Activated CD4-positive, alpha-beta T cell treated with anti-CD3 and anti-CD28 coated beads, Interleukin-2, amount 10 ng/mL, durations not matched to agents 24 days and 14 days (primary cell): Measurements from ENCODE around the gene ULBP1. TPM values are rescaled to one million over a fixed set of nuclear protein-coding genes. Genes with fewer than 3 reads are reported as not detected.
"Not testable (repeated sequence)": the region's sequence is repeated elsewhere in the genome, so short reads cannot be mapped to it uniquely, and the experiment has no call there.

ENCODE experiments used
- DNase-seq: peaks from one replicate; pipeline ENCODE4 v3.0.0; 2022
- H3K27ac Mint-ChIP-seq: one replicate; pipeline ENCODE4 v1.8.0; 2022; ENCODE audit warnings: mild to moderate bottlenecking, mixed read lengths
- H3K27me3 Mint-ChIP-seq: one replicate; pipeline ENCODE4 v1.8.0; 2022; ENCODE audit warnings: mixed read lengths
- H3K36me3 Mint-ChIP-seq: one replicate; pipeline ENCODE4 v1.8.0; 2022; ENCODE audit warnings: low read depth, mild to moderate bottlenecking, mixed read lengths
- H3K4me1 Mint-ChIP-seq: one replicate; pipeline ENCODE4 v1.8.0; 2021; ENCODE audit warnings: mixed read lengths
- H3K4me3 Mint-ChIP-seq: one replicate; pipeline ENCODE4 v1.8.0; 2022; ENCODE audit warnings: mild to moderate bottlenecking, moderate library complexity, mixed read lengths
- H3K9me3 Mint-ChIP-seq: one replicate; pipeline ENCODE4 v1.8.0; 2021; ENCODE audit warnings: mixed read lengths
- intact Hi-C: fragments of 100-400 bp; cut with micrococcal nuclease; formaldehyde crosslinking; loops from one replicate; pipeline ENCODE4 v1.15.1; 2023
- total RNA-seq: library from RNA; stranded (reverse); gene quantifications from 2 replicates; pipeline ENCODE4 v1.2.3, GENCODE V29; 2022

The ULBP1 gene
- total RNA-seq, 1 donor from 2014 or later: 0.49 TPM

- intact Hi-C loops: no loop called here
- Mint-ChIP-seq H3K27me3 (peaks cover 82% of the 10 kb centered on the region), H3K9me3 (peaks cover 2% of the 10 kb centered on the region), H3K27ac (no peak overlapping the region), H3K4me3 (no peak overlapping the region), H3K4me1 (peaks cover 12% of the 10 kb centered on the region), H3K36me3 (peaks cover 2% of the 10 kb centered on the region)
- no peak for DNase-seq
Observed at GRCh38 chr6:149983145-149983544, 19.4 kb downstream of the ULBP1 start.

DNA sequence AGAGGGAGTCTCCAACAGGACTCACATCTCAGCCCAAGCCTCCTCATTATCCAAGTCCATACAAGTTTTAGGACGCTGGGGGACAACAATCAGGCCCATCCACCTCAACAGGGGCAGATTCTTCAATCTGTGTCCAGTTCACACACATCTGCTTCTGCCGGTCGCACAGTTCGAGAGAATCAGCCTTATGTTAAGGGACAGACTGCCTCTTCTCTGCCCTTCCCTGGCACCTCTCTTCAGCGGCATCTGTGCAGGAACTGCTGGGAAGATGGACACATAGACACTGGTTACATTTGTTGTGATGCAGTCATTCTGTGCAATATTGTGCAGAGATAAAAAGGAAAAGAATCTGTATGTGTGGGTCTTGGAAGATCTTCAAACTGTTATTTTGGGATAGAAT, 21.0 kb downstream of the ULBP1 start:
- H3K4me1 Mint-ChIP-seq: peaks cover 23% of the 10 kb centered on the region
- no peak overlapping the region for H3K27ac Mint-ChIP-seq
- intact Hi-C loops: no loop called here
- H3K9me3 Mint-ChIP-seq: peaks cover 11% of the 10 kb centered on the region
- H3K36me3 Mint-ChIP-seq: peaks cover 7% of the 10 kb centered on the region
- H3K4me3 Mint-ChIP-seq: no peak overlapping the region
- peaks cover 85% of the 10 kb centered on the region for H3K27me3 Mint-ChIP-seq
- no peak for DNase-seq

DNA sequence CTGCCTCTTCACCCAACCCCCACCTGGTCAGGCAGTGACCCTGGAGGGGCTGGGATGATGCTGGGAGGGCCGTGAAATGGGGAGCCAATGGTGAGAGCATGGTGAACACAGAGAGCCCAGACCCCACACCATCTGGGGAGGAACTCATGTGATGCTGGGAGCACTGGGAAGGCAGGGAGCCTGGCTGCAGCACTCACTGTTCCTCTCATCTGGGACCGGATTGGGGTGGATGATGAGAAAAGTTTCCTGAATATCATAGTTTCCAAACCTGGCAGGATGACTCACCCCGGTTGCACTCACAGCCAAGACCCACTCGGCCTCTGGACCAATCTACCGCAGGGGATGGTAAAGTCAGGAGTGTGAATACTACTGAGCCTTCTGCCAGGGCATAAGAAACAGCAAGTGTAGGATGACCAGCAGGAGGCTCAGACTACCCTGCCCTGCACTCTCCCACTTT, 21.8 kb downstream of the ULBP1 start:
- H3K4me3 Mint-ChIP-seq: no peak overlapping the region
- peaks cover 11% of the 10 kb centered on the region for H3K9me3 Mint-ChIP-seq
- peaks cover 30% of the 10 kb centered on the region for H3K4me1 Mint-ChIP-seq
- H3K27ac Mint-ChIP-seq: no peak overlapping the region
- H3K27me3 Mint-ChIP-seq: peaks cover 89% of the 10 kb centered on the region
- DNase-seq: no peak
- peaks cover 9% of the 10 kb centered on the region for H3K36me3 Mint-ChIP-seq
- intact Hi-C loops: no loop called here

GRCh38 chr6:149987602-149988107, 23.9 kb downstream of the ULBP1 start:
- no peak overlapping the region for H3K27ac Mint-ChIP-seq
- no peak overlapping the region for H3K4me3 Mint-ChIP-seq
- no peak for DNase-seq
- H3K36me3 Mint-ChIP-seq: peaks cover 9% of the 10 kb centered on the region
- H3K4me1 Mint-ChIP-seq: peaks cover 38% of the 10 kb centered on the region
- H3K9me3 Mint-ChIP-seq: peaks cover 11% of the 10 kb centered on the region
- intact Hi-C loops: no loop called here
- peaks cover 89% of the 10 kb centered on the region for H3K27me3 Mint-ChIP-seq

GRCh38 chr6:149988550-149989346, 25.0 kb downstream of the ULBP1 start:
- Mint-ChIP-seq H3K4me3 (peak overlapping the region; percentile 21), H3K4me1 (peaks cover 34% of the 10 kb centered on the region), H3K9me3 (peaks cover 11% of the 10 kb centered on the region), H3K27me3 (peaks cover 91% of the 10 kb centered on the region), H3K36me3 (peaks cover 9% of the 10 kb centered on the region), H3K27ac (peak overlapping the region; percentile 72)
- DNase-seq: no peak
- intact Hi-C loops: no loop called here

- Mint-ChIP-seq H3K9me3 (peaks cover 11% of the 10 kb centered on the region), H3K27ac (peak overlapping the region; percentile 54), H3K4me3 (peak overlapping the region; percentile 87), H3K4me1 (peaks cover 37% of the 10 kb centered on the region), H3K27me3 (peaks cover 93% of the 10 kb centered on the region), H3K36me3 (peaks cover 9% of the 10 kb centered on the region)
- no peak for DNase-seq
- intact Hi-C loops: loop anchor here (1.0 to 2.0 kb wide), 2 partner anchors 33 to 51 kb away; no protein-coding TSS in a partner anchor
Observed at GRCh38 chr6:149990212-149990660, 26.5 kb downstream of the ULBP1 start.

GRCh38 chr6:149990661-149991471, 27.1 kb downstream of the ULBP1 start:
- intact Hi-C loops: loop anchor here (1.0 to 2.0 kb wide), 3 partner anchors 10 to 52 kb away; no protein-coding TSS in a partner anchor
- Mint-ChIP-seq H3K36me3 (peaks cover 9% of the 10 kb centered on the region), H3K4me1 (peaks cover 37% of the 10 kb centered on the region), H3K27me3 (peaks cover 93% of the 10 kb centered on the region), H3K27ac (peak overlapping the region; percentile 54), H3K4me3 (peak overlapping the region; percentile 87), H3K9me3 (peaks cover 11% of the 10 kb centered on the region)
- peak; percentile 78 for DNase-seq

DNA sequence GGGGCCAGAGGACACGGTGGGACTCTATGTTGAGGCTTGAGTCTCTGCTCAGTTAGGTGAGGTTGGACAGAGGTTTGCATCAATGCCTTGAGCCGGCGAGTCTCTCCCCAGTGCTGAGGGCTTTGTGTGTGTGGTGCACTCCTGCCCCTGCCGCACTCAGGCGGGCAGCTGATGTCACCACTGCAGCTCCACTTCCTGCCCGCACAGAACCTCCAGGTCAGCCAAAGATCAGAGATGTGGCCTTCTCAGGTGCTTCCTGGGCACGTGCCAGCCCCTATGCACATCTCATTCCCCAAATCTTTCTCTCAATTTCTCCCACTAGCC, 27.7 kb downstream of the ULBP1 start:
- H3K27me3 Mint-ChIP-seq: peaks cover 92% of the 10 kb centered on the region
- peak overlapping the region; percentile 87 for H3K4me3 Mint-ChIP-seq
- peaks cover 37% of the 10 kb centered on the region for H3K4me1 Mint-ChIP-seq
- H3K36me3 Mint-ChIP-seq, H3K27ac Mint-ChIP-seq: not testable (repeated sequence)
- peak; percentile 68 for DNase-seq
- intact Hi-C loops: loop anchor here (1.0 to 2.0 kb wide), 2 partner anchors 10 to 53 kb away; no protein-coding TSS in a partner anchor
- peaks cover 11% of the 10 kb centered on the region for H3K9me3 Mint-ChIP-seq

DNA sequence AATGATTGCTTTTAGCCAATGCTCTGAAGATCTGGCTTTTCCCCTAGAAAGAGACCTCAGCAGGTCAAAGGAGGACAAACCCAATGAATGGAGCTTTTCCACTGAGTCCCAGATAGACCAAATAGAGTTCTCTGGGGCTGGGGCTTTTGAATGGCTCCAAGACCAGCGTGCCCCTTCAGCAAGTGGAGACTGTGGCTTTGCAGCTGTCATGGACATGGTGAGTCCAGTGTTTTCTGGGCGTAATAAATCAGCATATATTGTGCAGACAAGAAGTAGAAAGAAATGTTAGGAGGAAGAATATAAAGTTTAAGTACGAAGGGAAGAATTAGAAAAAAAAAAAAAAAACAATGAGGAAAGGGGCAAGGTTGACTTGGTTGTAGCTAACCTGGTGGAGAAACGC, 28.1 kb downstream of the ULBP1 start:
- H3K36me3 Mint-ChIP-seq: peaks cover 9% of the 10 kb centered on the region
- intact Hi-C loops: loop anchor here (1.0 to 2.0 kb wide), 2 partner anchors 9 to 53 kb away; no protein-coding TSS in a partner anchor
- H3K4me1 Mint-ChIP-seq: peaks cover 37% of the 10 kb centered on the region
- no peak for DNase-seq
- peak overlapping the region; percentile 87 for H3K4me3 Mint-ChIP-seq
- peaks cover 11% of the 10 kb centered on the region for H3K9me3 Mint-ChIP-seq
- peaks cover 92% of the 10 kb centered on the region for H3K27me3 Mint-ChIP-seq
- H3K27ac Mint-ChIP-seq: no peak overlapping the region

DNA sequence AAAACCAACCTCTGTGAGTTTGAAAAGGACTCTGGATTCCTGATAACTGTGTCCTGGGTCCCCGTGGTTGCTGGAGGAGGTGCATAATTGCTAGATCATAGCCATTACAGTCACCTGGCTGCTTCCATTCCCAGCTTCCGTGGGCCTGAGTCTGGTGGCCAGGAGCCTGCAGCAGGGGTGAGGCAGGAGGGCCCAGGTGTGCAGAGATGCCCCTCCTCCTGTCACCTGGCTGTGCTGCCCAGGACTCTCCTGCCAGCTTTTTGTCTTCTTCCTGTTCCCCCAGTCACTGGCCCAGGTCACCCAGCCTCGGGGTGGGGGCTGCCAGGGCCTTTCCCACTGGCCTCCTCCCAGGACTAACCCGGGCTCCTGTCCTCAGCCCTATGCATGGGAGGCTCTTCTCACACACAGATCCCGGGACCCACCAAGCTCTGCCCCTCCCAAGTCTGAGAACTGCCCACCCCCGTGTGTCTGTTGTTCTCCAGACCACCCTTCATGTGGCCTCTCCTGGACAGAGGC, 31.6 kb downstream of the ULBP1 start:
- intact Hi-C loops: no loop called here
- H3K27ac Mint-ChIP-seq: no peak overlapping the region

DNA sequence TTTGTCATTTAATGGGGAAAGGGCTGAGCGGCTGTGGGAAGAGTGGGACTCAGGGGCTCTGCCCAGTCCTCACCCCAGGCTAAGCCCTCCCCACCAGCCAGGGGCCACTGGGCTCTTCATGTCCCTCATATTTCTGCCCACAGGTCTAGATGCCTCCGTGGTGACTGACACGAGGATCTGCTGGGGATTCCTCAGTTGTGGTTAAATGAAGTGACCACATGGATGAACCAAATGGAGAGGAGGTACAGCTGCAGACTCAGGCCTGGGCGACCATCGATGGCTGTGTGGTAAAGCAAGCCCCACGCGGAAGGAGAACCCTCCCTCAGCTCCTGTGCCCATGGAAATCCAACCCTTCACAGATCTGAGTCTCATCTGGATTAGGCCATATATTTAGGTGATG, 32.2 kb downstream of the ULBP1 start:
- intact Hi-C loops: no loop called here
- no peak for DNase-seq
- Mint-ChIP-seq H3K27me3 (peaks cover 72% of the 10 kb centered on the region), H3K4me1 (peaks cover 23% of the 10 kb centered on the region), H3K36me3 (peaks cover 7% of the 10 kb centered on the region), H3K9me3 (no peaks in the 10 kb centered on the region), H3K4me3 (no peak overlapping the region), H3K27ac (no peak overlapping the region)

More for the DNA sequence above, 31.6 kb downstream of the ULBP1 start:
- no peak overlapping the region for H3K4me3 Mint-ChIP-seq
- H3K4me1 Mint-ChIP-seq: peaks cover 21% of the 10 kb centered on the region
- H3K27me3 Mint-ChIP-seq: peaks cover 77% of the 10 kb centered on the region
- H3K9me3 Mint-ChIP-seq: no peaks in the 10 kb centered on the region
- H3K36me3 Mint-ChIP-seq: peaks cover 9% of the 10 kb centered on the region
- DNase-seq: no peak

GRCh38 chr6:149999636-150000035, 35.9 kb downstream of the ULBP1 start:
- Mint-ChIP-seq H3K9me3 (peaks cover 4% of the 10 kb centered on the region), H3K4me1 (peaks cover 37% of the 10 kb centered on the region), H3K36me3 (peaks cover 14% of the 10 kb centered on the region), H3K4me3 (no peak overlapping the region), H3K27me3 (peaks cover 44% of the 10 kb centered on the region), H3K27ac (no peak overlapping the region)
- intact Hi-C loops: loop anchor here (2.0 to 10.0 kb wide), 5 partner anchors 61 to 868 kb away; partner anchors contain the start of genes LATS1, MTHFD1L, NUP43 and PCMT1
- DNase-seq: no peak

DNA sequence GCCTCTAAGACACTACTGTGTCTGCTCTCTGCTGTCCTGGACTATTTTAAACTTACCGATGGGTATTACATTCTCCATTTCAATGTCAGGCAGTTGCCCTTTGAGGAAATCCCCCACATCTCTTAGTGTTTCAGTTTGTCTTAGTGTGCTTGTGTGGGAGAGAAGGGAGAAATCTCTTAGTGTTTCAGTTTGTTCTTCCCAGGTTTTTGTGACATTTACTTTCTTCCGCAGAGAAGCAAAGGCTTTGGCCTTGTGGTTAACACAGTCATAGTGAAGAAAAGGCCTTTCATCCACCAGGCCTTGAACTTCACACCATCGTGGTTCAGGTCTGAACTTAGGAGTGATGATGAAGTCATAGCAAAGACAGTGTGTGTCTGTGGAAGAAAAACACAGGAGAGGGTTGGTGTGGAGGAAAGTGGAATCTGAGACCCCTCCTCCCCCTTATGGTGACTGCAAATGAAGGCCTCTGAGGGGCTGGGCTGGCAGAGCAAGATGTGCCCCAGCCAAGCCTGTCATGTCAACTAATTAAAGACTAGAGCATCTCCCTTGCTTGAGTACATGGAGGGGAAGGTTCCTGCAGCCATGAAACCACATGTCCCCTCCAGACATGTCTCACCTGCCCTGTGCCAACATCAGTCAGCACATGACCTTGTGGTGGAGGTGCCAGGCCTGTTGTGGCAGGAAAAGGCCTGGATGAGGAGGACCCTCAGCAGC, 37.7 kb downstream of the ULBP1 start:
- H3K4me1 Mint-ChIP-seq: peaks cover 46% of the 10 kb centered on the region
- peaks cover 4% of the 10 kb centered on the region for H3K9me3 Mint-ChIP-seq
- H3K36me3 Mint-ChIP-seq: peaks cover 14% of the 10 kb centered on the region
- DNase-seq: peak; percentile 83
- intact Hi-C loops: loop anchor here (1.0 to 10.0 kb wide), 7 partner anchors 10 to 866 kb away; partner anchors contain the start of genes LATS1, MTHFD1L, NUP43 and PCMT1
- peak overlapping the region; percentile 52 for H3K27ac Mint-ChIP-seq
- peaks cover 29% of the 10 kb centered on the region for H3K27me3 Mint-ChIP-seq
- H3K4me3 Mint-ChIP-seq: peak overlapping the region; percentile 70
